Measurements from ENCODE around the gene CYB5R4.

DNA sequence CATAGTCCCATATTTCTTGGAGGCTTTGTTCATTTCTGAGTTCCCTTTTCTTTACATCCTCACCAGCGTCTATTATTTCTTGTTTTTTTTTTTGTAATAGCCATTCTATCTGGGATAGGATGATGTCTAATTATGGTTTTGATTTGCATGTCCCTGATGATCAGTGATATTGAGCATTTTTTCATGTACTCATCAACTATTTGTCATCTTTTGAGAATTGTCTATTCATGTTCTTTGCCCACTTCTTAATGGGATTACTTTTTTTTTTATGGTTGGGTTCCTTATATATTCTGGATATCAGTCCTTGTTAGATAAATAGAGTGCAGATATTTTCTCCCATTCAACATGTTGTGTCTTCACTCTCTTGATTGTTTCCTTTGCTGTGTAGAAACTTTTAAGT is 42.1 kb downstream of the CYB5R4 start:
- TF ChIP-seq, protein P1, sequence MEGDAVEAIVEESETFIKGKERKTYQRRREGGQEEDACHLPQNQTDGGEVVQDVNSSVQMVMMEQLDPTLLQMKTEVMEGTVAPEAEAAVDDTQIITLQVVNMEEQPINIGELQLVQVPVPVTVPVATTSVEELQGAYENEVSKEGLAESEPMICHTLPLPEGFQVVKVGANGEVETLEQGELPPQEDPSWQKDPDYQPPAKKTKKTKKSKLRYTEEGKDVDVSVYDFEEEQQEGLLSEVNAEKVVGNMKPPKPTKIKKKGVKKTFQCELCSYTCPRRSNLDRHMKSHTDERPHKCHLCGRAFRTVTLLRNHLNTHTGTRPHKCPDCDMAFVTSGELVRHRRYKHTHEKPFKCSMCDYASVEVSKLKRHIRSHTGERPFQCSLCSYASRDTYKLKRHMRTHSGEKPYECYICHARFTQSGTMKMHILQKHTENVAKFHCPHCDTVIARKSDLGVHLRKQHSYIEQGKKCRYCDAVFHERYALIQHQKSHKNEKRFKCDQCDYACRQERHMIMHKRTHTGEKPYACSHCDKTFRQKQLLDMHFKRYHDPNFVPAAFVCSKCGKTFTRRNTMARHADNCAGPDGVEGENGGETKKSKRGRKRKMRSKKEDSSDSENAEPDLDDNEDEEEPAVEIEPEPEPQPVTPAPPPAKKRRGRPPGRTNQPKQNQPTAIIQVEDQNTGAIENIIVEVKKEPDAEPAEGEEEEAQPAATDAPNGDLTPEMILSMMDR (IDR thresholded peaks at IDR 0.05; ENCODE audit: poor library complexity), result no peak
- no peak for TF ChIP-seq EZH2phosphoT487 (IDR thresholded peaks at IDR 0.05; ENCODE audit: low read depth, severe bottlenecking, unreplicated experiment)

Measured in hepatocyte (in vitro differentiated cells).